Smooth muscle cell (in vitro differentiated cells): Measurements from ENCODE around the gene SRL. TPM values are rescaled to one million over a fixed set of nuclear protein-coding genes. Genes with fewer than 3 reads are reported as not detected.
A peak's percentile ranks its signal among the peaks of the same experiment; 100 is the strongest.

Experiments
- DNase-seq: peaks from one replicate; lab custom pipeline; 2025; ENCODE audit not compliant: unreplicated experiment; lab: John Stamatoyannopoulos, UW
- H2AFZ ChIP-seq: fragments of 200-600 bp; sonication (generic); 2 replicates; pipeline ENCODE4 v1.6.0; 2016; ENCODE audit warnings: antibody characterized with exemption, low read depth, mild to moderate bottlenecking
- H3F3A ChIP-seq: fragments of 200-600 bp; sonication (generic); 2 replicates; pipeline ENCODE4 v1.6.0; 2017; ENCODE audit warnings: antibody characterized with exemption, low read depth
- H3K27ac ChIP-seq: fragments of 200-600 bp; sonication (generic); 2 replicates; pipeline ENCODE4 v1.5.1; 2016; ENCODE audit warnings: low read depth, mild to moderate bottlenecking
- H3K27me3 ChIP-seq: fragments of 200-600 bp; sonication (generic); 2 replicates; pipeline ENCODE4 v1.6.1; 2016; ENCODE audit warnings: low read depth, mild to moderate bottlenecking
- H3K36me3 ChIP-seq: fragments of 200-600 bp; sonication (generic); 2 replicates; pipeline ENCODE4 v1.5.1; 2016; ENCODE audit warnings: low read depth
- H3K4me1 ChIP-seq: fragments of 200-600 bp; sonication (generic); 2 replicates; pipeline ENCODE4 v1.5.1; 2016; ENCODE audit warnings: low read depth
- H3K4me2 ChIP-seq: fragments of 200-600 bp; sonication (generic); 2 replicates; pipeline ENCODE4 v1.6.0; 2016; ENCODE audit warnings: mild to moderate bottlenecking
- H3K4me3 ChIP-seq: fragments of 200-600 bp; sonication (generic); 2 replicates; pipeline ENCODE4 v1.5.1; 2016; ENCODE audit warnings: mild to moderate bottlenecking
- H3K79me2 ChIP-seq: fragments of 200-600 bp; sonication (generic); 2 replicates; pipeline ENCODE4 v1.6.0; 2016; ENCODE audit warnings: low read depth, mild to moderate bottlenecking
- H3K9ac ChIP-seq: fragments of 200-600 bp; sonication (generic); 2 replicates; pipeline ENCODE4 v1.6.0; 2016; ENCODE audit warnings: low read depth
- H3K9me3 ChIP-seq: fragments of 200-600 bp; sonication (generic); replicated peaks from 2 replicates; pipeline ENCODE4 v1.5.1; 2016; ENCODE audit warnings: low read depth
- H4K20me1 ChIP-seq: fragments of 200-600 bp; sonication (generic); 2 replicates; pipeline ENCODE4 v1.6.0; 2016; ENCODE audit warnings: low read depth
- CTCF ChIP-seq: fragments of 200-600 bp; sonication (generic); IDR thresholded peaks from 2 replicates; pipeline ENCODE4 v1.5.1; 2017; ENCODE audit warnings: borderline replicate concordance, mild to moderate bottlenecking, antibody characterized with exemption; ENCODE audit not compliant: insufficient read depth, poor library complexity, severe bottlenecking
- WGBS: methylation state at CpG from one replicate; pipeline ENCODE4 v1.1.7; 2016; ENCODE audit warnings: low lambda C conversion rate; 5-methylcytosine and 5-hydroxymethylcytosine counted together
- polyA plus RNA-seq: library from polyadenylated mRNA; unstranded; fragments of >200 nt; fragmentation: Nextera tagmentation; extraction: Ambion mirVana; gene quantifications from 2 replicates; pipeline ENCODE4 v1.2.1, GENCODE V29; 2016
- total RNA-seq: library from RNA; depleted of rRNA; stranded (reverse); fragments of >200 nt; gene quantifications from 2 replicates; pipeline ENCODE4 v1.2.3, GENCODE V29; 2014

The SRL gene
- total and polyA plus RNA-seq, 2 experiments from 2014 or later: not detected

GRCh38 chr16:4263504-4264436, 21.9 kb upstream of the SRL start:
- Histone ChIP-seq H4K20me1 (no peaks in the 10 kb centered on the region), H3K9me3 (no peaks in the 10 kb centered on the region), H2AFZ (no peak overlapping the region), H3K79me2 (peaks cover 10% of the 10 kb centered on the region), H3K36me3 (no peaks in the 10 kb centered on the region), H3K4me1 (peaks cover 7% of the 10 kb centered on the region), H3K27ac (no peak overlapping the region), H3K27me3 (no peaks in the 10 kb centered on the region), H3K9ac (no peak overlapping the region), H3K4me3 (no peak overlapping the region), H3K4me2 (peak overlapping the region; percentile 74), H3F3A (no peaks in the 10 kb centered on the region)
- DNase-seq: peak; percentile 74
- TF ChIP-seq CTCF: no peak
- WGBS: 61% methylated on average over 23 of the region's 39 CpGs

GRCh38 chr16:4262303-4262835, 20.5 kb upstream of the SRL start:
- no peak overlapping the region for H3K27ac ChIP-seq
- no peak overlapping the region for H3K4me3 ChIP-seq
- H3K27me3 ChIP-seq: no peaks in the 10 kb centered on the region
- H3K4me2 ChIP-seq: no peak overlapping the region
- H3K9ac ChIP-seq: no peak overlapping the region
- no peaks in the 10 kb centered on the region for H3K9me3 ChIP-seq
- H4K20me1 ChIP-seq: no peaks in the 10 kb centered on the region
- TF ChIP-seq CTCF: no peak
- H3K36me3 ChIP-seq: no peaks in the 10 kb centered on the region
- no peaks in the 10 kb centered on the region for H3F3A ChIP-seq
- H3K79me2 ChIP-seq: no peaks in the 10 kb centered on the region
- peaks cover 7% of the 10 kb centered on the region for H3K4me1 ChIP-seq
- H2AFZ ChIP-seq: no peak overlapping the region
- WGBS: 97% methylated on average over 22 of the region's 22 CpGs
- DNase-seq: no peak

GRCh38 chr16:4261557-4262172, 19.8 kb upstream of the SRL start:
- H3K4me3 ChIP-seq: no peak overlapping the region
- no peaks in the 10 kb centered on the region for H3F3A ChIP-seq
- TF ChIP-seq CTCF: peak; percentile 76
- no peaks in the 10 kb centered on the region for H3K36me3 ChIP-seq
- no peak overlapping the region for H3K4me2 ChIP-seq
- H2AFZ ChIP-seq: no peak overlapping the region
- no peaks in the 10 kb centered on the region for H3K79me2 ChIP-seq
- H3K4me1 ChIP-seq: peaks cover 7% of the 10 kb centered on the region
- H3K27me3 ChIP-seq: no peaks in the 10 kb centered on the region
- H4K20me1 ChIP-seq: no peaks in the 10 kb centered on the region
- H3K9me3 ChIP-seq: no peaks in the 10 kb centered on the region
- no peak overlapping the region for H3K9ac ChIP-seq
- 49% methylated on average over 32 of the region's 35 CpGs for WGBS
- DNase-seq: peak; percentile 14
- no peak overlapping the region for H3K27ac ChIP-seq
